Gastrocnemius medialis (tissue), 4 donors: ENCODE results near the gene C18orf63.

Experiments
- POLR2A ChIP-seq, 2 donors: fragments of 450-650 bp; IDR thresholded peaks; one replicate each; pipeline ENCODE4 v1.6.1; 2017; ENCODE audit warnings: antibody characterized with exemption in 2 of 2, mild to moderate bottlenecking in 2 of 2, moderate library complexity in 2 of 2
- TF ChIP-seq, protein P1 (sequence below), 5 experiments: fragments of 450-650 bp in 3 of 5; fragments of 200-600 bp in 2 of 5; sonication (generic) in 2 of 5; IDR thresholded peaks in 4 of 5; conservative IDR thresholded peaks in 1 of 5; 1 replicate in 4 of 5; 2 replicates in 1 of 5; pipeline ENCODE4 v1.5.1; 2016 to 2019; ENCODE audit warnings: antibody characterized with exemption in 5 of 5, mild to moderate bottlenecking in 3 of 5, moderate library complexity in 3 of 5

DNA sequence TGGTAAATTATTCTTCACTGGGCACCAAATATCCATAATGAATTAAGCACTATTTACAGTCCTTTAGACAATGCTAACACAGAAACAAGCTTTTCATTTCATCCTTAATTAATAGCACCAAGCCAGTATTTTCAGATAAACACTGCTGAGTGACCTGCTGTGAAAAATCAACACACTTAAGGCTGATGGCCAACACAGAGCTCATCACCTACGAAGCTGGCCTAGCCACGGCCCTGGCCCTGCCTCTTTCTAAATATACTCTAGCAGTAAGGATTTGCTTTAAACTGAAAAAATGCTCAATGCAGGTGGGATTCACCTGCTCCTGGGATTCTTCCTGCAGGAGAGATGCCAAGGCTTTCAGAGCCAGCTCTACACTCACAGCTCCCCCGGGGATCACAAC lies 42.2 kb upstream of the C18orf63 start:
- TF ChIP-seq, protein P1, sequence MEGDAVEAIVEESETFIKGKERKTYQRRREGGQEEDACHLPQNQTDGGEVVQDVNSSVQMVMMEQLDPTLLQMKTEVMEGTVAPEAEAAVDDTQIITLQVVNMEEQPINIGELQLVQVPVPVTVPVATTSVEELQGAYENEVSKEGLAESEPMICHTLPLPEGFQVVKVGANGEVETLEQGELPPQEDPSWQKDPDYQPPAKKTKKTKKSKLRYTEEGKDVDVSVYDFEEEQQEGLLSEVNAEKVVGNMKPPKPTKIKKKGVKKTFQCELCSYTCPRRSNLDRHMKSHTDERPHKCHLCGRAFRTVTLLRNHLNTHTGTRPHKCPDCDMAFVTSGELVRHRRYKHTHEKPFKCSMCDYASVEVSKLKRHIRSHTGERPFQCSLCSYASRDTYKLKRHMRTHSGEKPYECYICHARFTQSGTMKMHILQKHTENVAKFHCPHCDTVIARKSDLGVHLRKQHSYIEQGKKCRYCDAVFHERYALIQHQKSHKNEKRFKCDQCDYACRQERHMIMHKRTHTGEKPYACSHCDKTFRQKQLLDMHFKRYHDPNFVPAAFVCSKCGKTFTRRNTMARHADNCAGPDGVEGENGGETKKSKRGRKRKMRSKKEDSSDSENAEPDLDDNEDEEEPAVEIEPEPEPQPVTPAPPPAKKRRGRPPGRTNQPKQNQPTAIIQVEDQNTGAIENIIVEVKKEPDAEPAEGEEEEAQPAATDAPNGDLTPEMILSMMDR (IDR thresholded peaks at IDR 0.05 in 4 of 5, conservative IDR thresholded peaks at IDR 0.05 in 1 of 5): no peak
- no peak for TF ChIP-seq POLR2A (IDR thresholded peaks at IDR 0.05)
